Stimulated activated CD4-positive, alpha-beta T cell treated with anti-CD3 and anti-CD28 coated beads, Interleukin-15, amount 100 ng/mL, for 24 hours (primary cell): ENCODE results near the gene ZNF442.
"Not testable (repeated sequence)": the region's sequence is repeated elsewhere in the genome, so short reads cannot be mapped to it uniquely, and the experiment has no call there.

ENCODE experiments used
- DNase-seq: peaks from one replicate; pipeline ENCODE4 v3.0.0-alpha.2; 2020

The ZNF442 gene

DNA sequence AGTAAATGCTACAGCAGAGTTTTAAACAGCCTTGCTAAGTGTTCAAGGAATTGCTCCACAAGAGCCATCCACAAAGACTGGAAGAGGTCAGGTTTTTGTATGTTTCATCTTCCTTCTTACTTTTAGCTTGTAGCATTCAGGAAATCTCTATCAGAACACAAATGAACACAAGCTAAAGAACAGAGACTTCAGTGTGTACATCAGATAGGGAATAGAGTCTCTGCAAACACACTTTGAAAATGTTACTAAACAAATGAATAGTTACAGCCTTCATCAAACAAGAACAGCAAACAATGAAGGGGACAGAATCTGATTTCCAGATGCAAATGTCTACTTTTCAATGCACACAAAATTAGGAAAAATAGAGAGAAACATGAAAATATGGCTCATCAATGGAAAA is 39.8 kb downstream of the ZNF442 start:
- no peak for DNase-seq

DNA sequence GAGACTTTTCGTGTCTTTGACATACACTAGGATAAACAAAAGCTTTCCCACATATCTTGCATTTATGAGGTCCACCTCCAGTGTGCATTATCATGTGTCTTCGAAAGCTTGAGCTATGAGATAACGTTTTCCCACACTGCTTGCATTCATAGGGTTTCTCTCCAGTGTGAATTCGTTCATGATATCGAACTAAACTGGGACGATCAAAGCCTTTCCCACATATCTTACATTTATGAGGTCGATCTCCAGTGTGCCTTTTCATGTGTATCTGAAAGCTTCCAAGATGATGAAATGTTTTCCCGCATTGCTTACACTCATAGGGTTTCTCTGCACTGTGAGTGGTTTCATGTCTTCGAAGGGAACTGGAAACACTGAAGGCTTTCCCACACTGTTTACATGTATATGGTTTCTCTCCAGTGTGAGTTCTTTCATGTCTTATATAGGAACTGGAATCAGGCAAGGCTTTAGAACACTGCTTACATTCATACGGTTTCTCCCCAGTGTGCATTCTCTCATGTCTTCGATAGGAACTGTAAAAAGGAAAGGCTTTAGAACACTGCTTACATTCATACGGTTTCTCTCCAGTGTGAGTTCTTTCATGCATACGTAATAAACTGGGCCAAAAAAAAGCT is 46.6 kb downstream of the ZNF442 start:
- DNase-seq: no peak

DNA sequence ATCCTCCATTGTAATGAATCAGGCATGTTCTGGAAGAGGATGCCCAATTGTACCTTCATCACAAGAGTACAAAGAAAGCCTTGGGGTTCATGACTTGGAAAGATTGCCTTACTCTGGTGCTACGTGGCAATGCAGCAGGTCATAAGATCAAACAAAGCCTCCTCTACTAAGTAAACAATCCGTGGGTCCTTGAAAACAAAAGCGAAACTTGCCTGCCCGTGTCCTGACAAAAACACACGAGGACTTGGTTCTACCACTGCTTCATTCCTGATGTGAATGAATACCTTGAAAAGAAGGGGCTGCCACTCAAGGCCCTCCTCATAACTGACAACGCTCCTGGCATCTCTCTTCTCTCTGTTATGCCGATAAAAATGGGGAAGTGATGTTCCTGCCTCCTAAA is 50.9 kb downstream of the ZNF442 start:
- no peak for DNase-seq

DNA sequence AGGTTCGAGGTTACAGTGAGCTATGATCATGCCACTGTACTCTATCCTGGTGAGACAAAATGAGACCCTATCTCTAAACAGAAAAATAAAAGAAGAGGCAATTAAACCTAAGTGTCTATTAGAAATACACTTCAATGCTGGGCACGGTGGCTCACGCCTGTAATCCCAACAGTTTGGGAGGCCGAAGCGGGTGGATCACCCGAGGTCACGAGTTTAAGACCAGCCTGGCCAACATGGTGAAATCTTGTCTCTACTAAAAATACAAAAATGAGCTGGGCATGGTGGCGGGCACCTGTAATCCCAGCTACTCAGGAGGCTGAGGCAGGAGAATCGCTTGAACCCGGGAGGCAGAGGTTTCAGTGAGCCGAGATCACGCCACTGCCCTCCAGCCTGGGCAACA is 56.6 kb downstream of the ZNF442 start:
- not testable (repeated sequence) for DNase-seq
